H9 (cell line): Measurements from ENCODE around the gene CHAF1A. TPM values are rescaled to one million over a fixed set of nuclear protein-coding genes. Genes with fewer than 3 reads are reported as not detected.

ENCODE experiments used
- DNase-seq: peaks from one replicate; pipeline ENCODE4 v3.0.0-alpha.2; 2017
- H2AFZ ChIP-seq: one replicate; pipeline ENCODE4 v1.6.1; 2013; ENCODE audit warnings: mild to moderate bottlenecking, low read length, control low read depth, moderate library complexity
- H2AK5ac ChIP-seq: 2 replicates; pipeline ENCODE4 v1.6.1; 2013; ENCODE audit warnings: low read length, control low read depth, mixed read lengths; ENCODE audit not compliant: insufficient read length
- H2BK120ac ChIP-seq: one replicate; pipeline ENCODE4 v1.6.1; 2013; ENCODE audit warnings: low read depth, mild to moderate bottlenecking, low read length, control low read depth, inconsistent platforms; ENCODE audit not compliant: poor library complexity, severe bottlenecking
- H2BK12ac ChIP-seq: 2 replicates; pipeline ENCODE4 v1.6.1; 2013; ENCODE audit warnings: low read length, control low read depth, mixed read lengths, low read depth; ENCODE audit not compliant: insufficient read length
- H2BK15ac ChIP-seq: 2 replicates; pipeline ENCODE4 v1.6.1; 2013; ENCODE audit warnings: low read depth, low read length, control low read depth
- H2BK20ac ChIP-seq: one replicate; pipeline ENCODE4 v1.6.1; 2013; ENCODE audit warnings: low read depth, mild to moderate bottlenecking, low read length, control low read depth, inconsistent platforms; ENCODE audit not compliant: poor library complexity, severe bottlenecking
- H2BK5ac ChIP-seq: 2 replicates; pipeline ENCODE4 v1.6.1; 2013; ENCODE audit warnings: low read length, control low read depth, mixed read lengths; ENCODE audit not compliant: insufficient read length
- H3K14ac ChIP-seq: 2 replicates; pipeline ENCODE4 v1.6.1; 2013; ENCODE audit warnings: low read length, control low read depth; ENCODE audit not compliant: insufficient read depth
- H3K18ac ChIP-seq: 2 replicates; pipeline ENCODE4 v1.6.1; 2013; ENCODE audit warnings: low read depth, mild to moderate bottlenecking, mixed read lengths, low read length, control low read depth; ENCODE audit not compliant: insufficient read length
- H3K23ac ChIP-seq: 2 replicates; pipeline ENCODE4 v1.6.1; 2013; ENCODE audit warnings: low read length, control low read depth, mixed read lengths, low read depth; ENCODE audit not compliant: insufficient read length
- H3K23me2 ChIP-seq: 2 replicates; pipeline ENCODE4 v1.6.1; 2013; ENCODE audit warnings: low read depth, mild to moderate bottlenecking, mixed read lengths, low read length, control low read depth; ENCODE audit not compliant: insufficient read length, poor library complexity, severe bottlenecking
- H3K27ac ChIP-seq: 2 replicates; pipeline ENCODE4 v1.5.1; 2013; ENCODE audit warnings: low read length, control low read depth, mixed read lengths, low read depth; ENCODE audit not compliant: insufficient read length
- H3K27me3 ChIP-seq: 2 replicates; pipeline ENCODE4 v1.6.1; 2013; ENCODE audit warnings: low read length, control low read depth, inconsistent platforms; ENCODE audit not compliant: insufficient read depth
- H3K4ac ChIP-seq: 2 replicates; pipeline ENCODE4 v1.6.1; 2013; ENCODE audit warnings: low read depth, mild to moderate bottlenecking, control low read depth, inconsistent platforms, low read length, moderate library complexity
- H3K4me1 ChIP-seq: 2 replicates; pipeline ENCODE4 v1.6.1; 2013; ENCODE audit warnings: low read length, control low read depth, inconsistent platforms; ENCODE audit not compliant: insufficient read depth
- H3K4me2 ChIP-seq: 2 replicates; pipeline ENCODE4 v1.6.1; 2013; ENCODE audit warnings: low read length, control low read depth, mixed read lengths; ENCODE audit not compliant: insufficient read length, insufficient read depth
- H3K56ac ChIP-seq: 2 replicates; pipeline ENCODE4 v1.6.1; 2013; ENCODE audit warnings: low read depth, mild to moderate bottlenecking, mixed read lengths, low read length, control low read depth; ENCODE audit not compliant: insufficient read length
- H3K79me1 ChIP-seq: 2 replicates; pipeline ENCODE4 v1.6.1; 2013; ENCODE audit warnings: low read depth, mild to moderate bottlenecking, moderate library complexity, low read length, control low read depth, inconsistent platforms; ENCODE audit not compliant: insufficient read depth, poor library complexity, severe bottlenecking
- H3K79me2 ChIP-seq: 2 replicates; pipeline ENCODE4 v1.6.1; 2013; ENCODE audit warnings: low read length, control low read depth, inconsistent platforms; ENCODE audit not compliant: insufficient read depth
- H3K9ac ChIP-seq: 2 replicates; pipeline ENCODE4 v1.6.1; 2013; ENCODE audit warnings: low read length, control low read depth, mixed read lengths; ENCODE audit not compliant: insufficient read length; ENCODE audit errors: extremely low read depth
- H3K9me3 ChIP-seq: one replicate; pipeline ENCODE4 v1.6.1; 2013; ENCODE audit warnings: low read depth, low read length, inconsistent platforms; ENCODE audit not compliant: control insufficient read depth
- H3T11ph ChIP-seq: one replicate; pipeline ENCODE4 v1.6.1; 2013; ENCODE audit warnings: mild to moderate bottlenecking, low read length, control low read depth, inconsistent platforms
- H4K20me1 ChIP-seq: one replicate; pipeline ENCODE4 v1.6.1; 2013; ENCODE audit not compliant: control insufficient read depth, insufficient read length, insufficient read depth
- H4K5ac ChIP-seq: 2 replicates; pipeline ENCODE4 v1.6.1; 2013; ENCODE audit warnings: low read depth, mild to moderate bottlenecking, mixed read lengths, low read length, control low read depth; ENCODE audit not compliant: insufficient read length
- H4K8ac ChIP-seq: replicated peaks from 2 replicates; pipeline ENCODE4 v1.6.1; 2013; ENCODE audit warnings: low read length, control low read depth, mixed read lengths, low read depth; ENCODE audit not compliant: insufficient read length
- H4K91ac ChIP-seq: 2 replicates; pipeline ENCODE4 v1.6.1; 2013; ENCODE audit warnings: low read depth, mild to moderate bottlenecking, moderate library complexity, mixed read lengths, low read length, control low read depth; ENCODE audit not compliant: insufficient read length
- H3K27ac Mint-ChIP-seq, 3 experiments: 2 replicates in 2 of 3; 3 replicates in 1 of 3; pipeline ENCODE4 v1.8.0; 2020 to 2021; ENCODE audit warnings: mixed read lengths in 3 of 3, mild to moderate bottlenecking in 1 of 3, moderate library complexity in 1 of 3
- H3K27me3 Mint-ChIP-seq: 2 replicates; pipeline ENCODE4 v1.8.0; 2021; ENCODE audit warnings: low read depth, mild to moderate bottlenecking, moderate library complexity, mixed read lengths
- H3K36me3 Mint-ChIP-seq, 3 experiments: 2 replicates in 2 of 3; 3 replicates in 1 of 3; pipeline ENCODE4 v1.8.0; 2020 to 2021; ENCODE audit warnings: low read depth in 3 of 3, mixed read lengths in 3 of 3; ENCODE audit not compliant: insufficient read depth in 1 of 3
- H3K4me1 Mint-ChIP-seq, 2 experiments: 2 replicates each; pipeline ENCODE4 v1.8.0; 2020; ENCODE audit warnings: mixed read lengths in 2 of 2
- H3K4me3 Mint-ChIP-seq, 2 experiments: 2 replicates in 1 of 2; 3 replicates in 1 of 2; pipeline ENCODE4 v1.8.0; 2020 to 2021; ENCODE audit warnings: mild to moderate bottlenecking in 2 of 2, mixed read lengths in 2 of 2, moderate library complexity in 1 of 2
- H3K9me3 Mint-ChIP-seq, 2 experiments: 2 replicates in 1 of 2; 3 replicates in 1 of 2; pipeline ENCODE4 v1.8.0; 2020; ENCODE audit warnings: mild to moderate bottlenecking in 2 of 2, mixed read lengths in 2 of 2, moderate library complexity in 1 of 2
- CTCF ChIP-seq: fragments of 200-600 bp; sonication (generic); conservative IDR thresholded peaks from 3 replicates; pipeline ENCODE4 v1.8.0; 2021; ENCODE audit warnings: antibody characterized with exemption, mild to moderate bottlenecking
- WGBS: extraction: QIAGEN DNeasy Blood & Tissue Kit; methylation state at CpG from one replicate; pipeline ENCODE4 v1.1.7; 2013; ENCODE audit warnings: missing lambda C conversion rate, low lambda C conversion rate, mixed read lengths; ENCODE audit not compliant: insufficient read length; ENCODE audit errors: extremely low coverage; 5-methylcytosine and 5-hydroxymethylcytosine counted together
- total RNA-seq: library from RNA; stranded (reverse); gene quantifications from 2 replicates; pipeline ENCODE4 v1.2.1, GENCODE V29; 2021

The CHAF1A gene
- total RNA-seq, 1 experiment from 2014 or later: 143 TPM

- peak overlapping the region; percentile 81 to 89 for H3K4me3 Mint-ChIP-seq
- Histone ChIP-seq H3K23ac (no peak overlapping the region), H3K4me2 (peak overlapping the region; percentile 93), H3K27ac (no peak overlapping the region), H3K9ac (peak overlapping the region; percentile 72), H2BK20ac (no peak overlapping the region), H2AK5ac (no peak overlapping the region), H3K56ac (no peak overlapping the region), H4K5ac (no peak overlapping the region), H2BK120ac (no peak overlapping the region), H2AFZ (no peak overlapping the region), H3K79me2 (peaks cover 35% of the 10 kb centered on the region), H3K23me2 (peaks cover 9% of the 10 kb centered on the region), H3K4ac (no peak overlapping the region), H3K4me1 (no peaks in the 10 kb centered on the region; the same call in 1 of the 2 replicates), H3K14ac (no peak overlapping the region), H4K8ac (no peak overlapping the region), H2BK12ac (no peak overlapping the region), H2BK5ac (no peak overlapping the region), H3T11ph (no peak overlapping the region), H3K79me1 (peaks cover 12% of the 10 kb centered on the region), H4K91ac (no peak overlapping the region), H3K18ac (no peak overlapping the region), H3K27me3 (no peaks in the 10 kb centered on the region), H2BK15ac (no peak overlapping the region), H3K9me3 (no peaks in the 10 kb centered on the region), H4K20me1 (no peaks in the 10 kb centered on the region)
- WGBS: no CpG with 5 or more reads among the region's 12 CpGs
- no peak for TF ChIP-seq CTCF
- no peaks in the 10 kb centered on the region for H3K9me3 Mint-ChIP-seq
- H3K27me3 Mint-ChIP-seq: no peaks in the 10 kb centered on the region
- no peak for DNase-seq
- H3K4me1 Mint-ChIP-seq: peaks cover 47 to 50% of the 10 kb centered on the region in 2 experiments
- peak overlapping the region in 1 of 3 experiments; percentile 75; a peak in 2 of 7 replicates for H3K27ac Mint-ChIP-seq
- peaks cover 14 to 36% (median 34%) of the 10 kb centered on the region in 3 experiments; a peak in 6 of 7 replicates for H3K36me3 Mint-ChIP-seq
Observed at GRCh38 chr19:4399812-4400134, 2.7 kb upstream of the CHAF1A start.
